Stimulated activated CD4-positive, alpha-beta T cell treated with anti-CD3 and anti-CD28 coated beads, Interleukin-15, amount 100 ng/mL, for 48 hours (primary cell): ENCODE results near the gene TANK.
"Not testable (repeated sequence)": the region's sequence is repeated elsewhere in the genome, so short reads cannot be mapped to it uniquely, and the experiment has no call there.

Experiments
- DNase-seq, 2 donors: peaks; one replicate each; pipeline ENCODE4 v3.0.0-alpha.2; 2020; ENCODE audit warnings: low read depth in 2 of 2

Gene TANK, protein sequence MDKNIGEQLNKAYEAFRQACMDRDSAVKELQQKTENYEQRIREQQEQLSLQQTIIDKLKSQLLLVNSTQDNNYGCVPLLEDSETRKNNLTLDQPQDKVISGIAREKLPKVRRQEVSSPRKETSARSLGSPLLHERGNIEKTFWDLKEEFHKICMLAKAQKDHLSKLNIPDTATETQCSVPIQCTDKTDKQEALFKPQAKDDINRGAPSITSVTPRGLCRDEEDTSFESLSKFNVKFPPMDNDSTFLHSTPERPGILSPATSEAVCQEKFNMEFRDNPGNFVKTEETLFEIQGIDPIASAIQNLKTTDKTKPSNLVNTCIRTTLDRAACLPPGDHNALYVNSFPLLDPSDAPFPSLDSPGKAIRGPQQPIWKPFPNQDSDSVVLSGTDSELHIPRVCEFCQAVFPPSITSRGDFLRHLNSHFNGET

GRCh38 chr2:161160226-161161073 is at the start of gene TANK:
TANK (plus strand) TSS chr2:161160428; CDS start chr2:161179663, 19,235 bp downstream.
- DNase-seq = peak; percentile 84 to 91

DNA sequence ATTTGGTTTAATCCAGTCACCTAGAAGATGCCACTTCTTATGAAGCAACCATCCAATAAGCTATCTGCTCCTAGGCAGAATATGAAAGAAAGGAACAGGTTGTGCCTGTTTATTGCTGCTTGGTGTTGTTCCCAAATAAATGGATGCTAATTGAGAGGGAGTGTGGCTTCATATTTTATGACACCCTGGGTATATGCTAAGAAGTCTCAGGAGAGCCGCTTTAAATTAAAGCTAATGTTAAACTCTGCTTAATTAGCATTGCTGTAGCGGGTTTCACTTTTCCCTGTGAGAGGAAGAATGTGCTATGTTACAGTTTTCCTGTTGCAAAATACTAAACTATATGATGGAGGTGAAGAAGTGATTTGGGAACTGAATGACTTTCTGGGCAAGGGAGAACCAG is 48.7 kb upstream of the TANK start:
- no peak for DNase-seq

- DNase-seq = no peak
Observed at GRCh38 chr2:161112908-161113307, 47.3 kb upstream of the TANK start.

GRCh38 chr2:161113693-161114575 is 46.3 kb upstream of the TANK start:
- DNase-seq = no peak

- no peak for DNase-seq
Observed at GRCh38 chr2:161115205-161115604, 45.0 kb upstream of the TANK start.

GRCh38 chr2:161115605-161116380 is 44.4 kb upstream of the TANK start:
- no peak for DNase-seq

DNA sequence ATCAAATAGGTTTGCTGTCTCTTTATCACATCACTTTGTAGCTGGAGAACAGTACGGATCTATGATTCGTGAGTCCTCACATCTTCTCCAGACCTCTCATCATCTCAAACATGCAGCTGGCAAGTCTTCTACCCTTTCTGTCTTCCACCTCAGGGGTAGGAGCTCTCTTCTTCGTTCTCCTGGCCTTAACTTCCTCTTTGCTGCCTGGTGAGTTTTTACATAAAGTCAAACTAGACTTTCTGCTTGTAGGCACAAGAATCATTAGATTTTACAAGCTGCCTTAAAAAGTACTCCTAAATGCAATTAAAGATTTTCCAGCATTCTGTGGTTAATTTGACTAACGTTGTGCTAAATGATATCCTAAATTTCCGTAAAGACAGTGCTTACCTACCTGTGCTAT is 43.7 kb upstream of the TANK start:
- DNase-seq = no peak

GRCh38 chr2:161117506-161117905 is 42.7 kb upstream of the TANK start:
- DNase-seq = no peak

- no peak for DNase-seq
Observed at GRCh38 chr2:161118722-161119121, 41.5 kb upstream of the TANK start.

DNA sequence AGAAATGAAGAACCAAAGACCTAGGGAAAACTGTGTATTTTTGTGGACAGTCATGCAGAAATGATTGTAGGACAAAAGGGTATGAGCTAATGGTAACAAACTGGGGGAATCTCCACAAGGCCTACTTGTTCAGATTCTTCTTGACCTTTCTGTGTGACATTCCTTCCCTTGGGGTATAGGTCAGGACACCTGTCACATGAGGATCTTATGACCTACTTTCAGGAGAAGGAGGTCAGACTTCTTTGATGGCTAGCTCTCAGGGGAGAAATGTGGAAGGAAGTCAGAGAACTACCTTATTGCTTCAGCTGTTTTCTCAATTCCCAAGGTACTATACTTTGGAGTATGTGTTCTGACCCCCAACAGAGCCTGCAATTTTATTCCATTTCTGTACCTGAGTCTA is 40.7 kb upstream of the TANK start:
- no peak for DNase-seq

DNA sequence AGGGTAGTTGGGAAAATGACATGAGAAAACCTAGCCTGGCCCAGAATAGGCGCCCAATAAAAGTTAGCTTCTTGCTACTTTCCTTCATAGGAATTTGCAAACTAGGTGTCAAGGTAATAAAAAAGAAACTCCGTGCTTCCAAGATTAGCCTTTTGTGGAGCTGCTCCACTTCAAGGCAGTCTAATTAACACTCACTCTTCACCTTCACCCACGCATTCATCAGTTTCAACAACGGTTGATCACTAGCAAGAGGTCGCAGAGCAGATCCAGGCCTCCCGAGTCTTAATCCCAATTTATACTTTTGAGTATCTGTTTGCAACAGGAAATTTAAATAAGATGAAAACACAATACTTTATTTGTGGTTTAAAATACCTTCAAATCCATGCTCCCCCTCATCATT is 39.5 kb upstream of the TANK start:
- no peak for DNase-seq

DNA sequence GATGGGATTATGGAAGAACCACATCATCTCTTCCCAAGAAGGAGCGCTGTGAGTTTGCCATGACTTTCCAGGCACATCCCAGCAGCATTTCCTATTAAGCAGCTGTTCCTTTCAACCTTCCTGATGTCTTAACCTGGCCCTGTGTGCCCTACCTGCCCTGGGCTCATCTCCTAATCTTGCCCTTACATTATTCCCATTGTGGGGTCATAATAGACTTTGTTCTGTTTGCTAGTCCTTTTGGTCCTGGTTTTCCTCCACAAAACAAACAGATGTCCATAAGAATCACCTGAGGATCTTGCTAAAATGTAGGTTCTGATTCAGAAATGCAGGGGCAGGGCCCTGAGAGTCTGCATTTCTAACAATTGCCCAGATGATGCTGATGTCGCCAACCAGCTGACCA is 38.6 kb upstream of the TANK start:
- no peak for DNase-seq

DNA sequence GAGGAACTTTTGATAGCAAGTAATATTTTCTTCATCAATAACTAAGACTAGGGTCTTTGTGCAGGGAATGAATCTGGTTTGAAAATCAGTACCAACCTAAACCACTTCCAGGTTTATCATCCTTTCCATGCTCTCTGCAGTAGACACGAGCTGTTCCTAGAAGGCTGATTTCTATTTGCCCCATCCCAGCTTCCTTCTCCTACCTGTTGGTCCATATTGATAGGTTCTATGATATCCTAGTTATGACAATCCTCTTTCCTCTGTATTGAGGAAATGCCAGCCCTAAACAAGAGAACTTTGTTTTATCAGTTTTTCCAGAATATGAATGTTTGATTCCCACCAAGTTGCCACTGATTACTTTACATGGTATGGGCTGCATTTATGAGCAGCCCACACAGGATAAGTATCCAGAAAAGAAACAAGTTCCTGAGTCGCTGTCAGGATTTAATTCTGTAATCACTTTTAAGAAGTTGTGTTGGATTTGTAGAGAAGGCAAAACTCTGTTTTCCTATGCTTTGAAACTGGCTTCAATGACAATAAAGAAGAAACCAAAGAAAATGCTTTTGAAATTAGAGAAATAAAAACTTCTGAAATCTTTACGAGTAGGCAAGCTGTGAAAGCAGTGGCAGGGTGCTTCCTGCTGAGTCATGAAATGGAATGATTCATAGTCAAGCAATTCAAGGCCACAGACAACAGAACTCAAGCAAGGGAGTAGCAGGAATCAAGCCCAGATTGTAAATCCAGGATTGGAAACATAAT is 37.3 kb upstream of the TANK start:
- DNase-seq = no peak

DNA sequence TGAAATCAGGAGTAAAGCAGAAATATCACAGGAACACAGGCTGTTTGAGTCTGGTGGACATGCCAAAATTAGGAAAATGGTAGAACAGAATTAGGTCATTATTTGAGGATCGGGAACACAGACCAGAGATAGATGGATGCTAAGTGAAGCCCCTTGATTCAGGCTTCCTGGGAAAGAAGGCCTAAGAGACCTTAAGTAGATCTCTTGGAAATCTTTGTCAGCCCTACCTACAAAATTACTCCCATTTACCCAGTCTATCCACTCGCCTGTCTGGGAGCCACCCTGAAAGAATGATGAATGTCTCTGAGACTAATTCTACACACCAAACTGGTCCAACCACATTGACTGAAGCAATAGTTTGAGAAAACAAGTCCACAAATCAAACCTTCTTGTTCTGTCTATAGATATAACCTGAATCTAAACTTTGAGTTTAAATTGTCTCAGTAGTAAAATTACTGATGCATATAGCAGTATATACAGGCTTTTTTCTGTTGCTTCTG is 36.6 kb upstream of the TANK start:
- no peak for DNase-seq

GRCh38 chr2:161124201-161124600 is 36.0 kb upstream of the TANK start:
- no peak for DNase-seq

DNA sequence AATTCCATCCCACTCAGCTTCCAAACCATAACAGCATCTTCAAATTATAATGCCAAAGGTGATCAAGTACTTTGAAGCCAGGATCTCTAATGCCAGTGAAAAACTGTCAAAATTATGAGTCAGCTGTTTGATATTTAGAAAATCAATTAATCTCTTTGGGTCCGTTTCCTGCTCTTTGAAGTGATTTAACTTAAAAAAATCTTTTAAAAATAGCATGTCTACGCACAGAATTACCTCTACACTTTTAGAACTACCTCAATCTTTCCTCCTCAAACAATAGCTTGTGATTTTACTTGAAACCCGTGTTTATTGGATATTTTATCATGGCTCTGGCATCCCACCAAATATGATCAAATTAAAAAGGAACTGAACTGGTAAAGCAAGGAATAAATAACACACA is 31.3 kb upstream of the TANK start:
- no peak for DNase-seq

DNA sequence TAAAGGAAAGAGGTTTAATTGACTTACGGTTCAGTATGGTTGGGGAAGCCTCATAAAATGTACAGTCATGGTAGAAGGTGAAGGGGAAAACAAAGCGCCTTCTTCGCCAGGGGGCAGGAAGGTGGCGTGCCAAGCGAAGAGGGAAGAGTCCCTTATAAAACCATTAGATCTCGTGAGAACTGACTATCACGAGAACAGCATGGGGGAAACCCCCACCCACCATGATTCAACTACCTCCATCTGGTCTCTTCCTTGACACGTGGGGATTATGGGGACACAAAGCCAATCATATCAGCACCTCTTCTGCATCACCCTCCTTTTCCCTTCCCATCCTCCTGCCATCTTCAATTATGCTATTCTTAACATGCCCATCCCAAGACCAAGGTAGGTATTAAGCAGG is 29.9 kb upstream of the TANK start:
- no peak for DNase-seq

- no peak for DNase-seq
Observed at GRCh38 chr2:161131074-161131680, 29.1 kb upstream of the TANK start.

GRCh38 chr2:161131804-161132203 is 28.4 kb upstream of the TANK start:
- no peak for DNase-seq

GRCh38 chr2:161132384-161132783 is 27.8 kb upstream of the TANK start:
- DNase-seq = not testable (repeated sequence)
